Endothelial cell of umbilical vein (primary cell): ENCODE data around the gene IGFBP2. TPM values are rescaled to one million over a fixed set of nuclear protein-coding genes. Genes with fewer than 3 reads are reported as not detected.

Experiments used
- BruUV-seq: library from RNA; stranded (reverse); fragments of 400-500 nt; replicated peaks from 2 replicates; lab custom pipeline; 2021; lab: Mats Ljungman, UMichigan
- CTCF ChIA-PET: fragments of 300-600, 350-600 bp; sonication (Branson Sonifier 250); formaldehyde crosslinking; loops from one replicate; lab custom pipeline; 2021; ENCODE audit warnings: antibody characterized with exemption, inconsistent platforms; lab: Charles Lee
- POLR2A ChIA-PET: fragments of 300-600, 350-600 bp; sonication (Branson Sonifier 250); formaldehyde crosslinking; loops from one replicate; lab custom pipeline; 2021; ENCODE audit warnings: antibody characterized with exemption, inconsistent platforms; lab: Charles Lee
- DNase-seq: peaks from one replicate; pipeline ENCODE4 v3.0.0-alpha.2; 2011; ENCODE audit warnings: low read depth, low spot score
- FAIRE-seq: peaks from 2 replicates; lab custom pipeline; 2011; peaks lifted over from hg19 to GRCh38; lab: Jason Lieb, UNC
- H2AFZ ChIP-seq: 2 replicates; pipeline ENCODE4 v1.6.0; 2012; ENCODE audit warnings: low read depth, low read length, control low read depth, inconsistent platforms
- H3K27ac ChIP-seq: 2 replicates; pipeline ENCODE4 v1.5.1; 2011; ENCODE audit warnings: low read depth, mild to moderate bottlenecking, control low read depth, low read length, moderate library complexity; ENCODE audit not compliant: insufficient read depth
- H3K27me3 ChIP-seq, 2 experiments: 2 replicates each; pipeline versions ENCODE4 v1.6.0 to v1.6.1; 2011; ENCODE audit warnings: low read length in 2 of 2, mixed read lengths in 1 of 2; ENCODE audit not compliant: control insufficient read depth in 2 of 2, insufficient read depth in 2 of 2
- H3K36me3 ChIP-seq, 2 experiments: 2 replicates in 1 of 2; 3 replicates in 1 of 2; pipeline ENCODE4 v1.5.1; 2011; ENCODE audit warnings: low read length in 2 of 2, mild to moderate bottlenecking in 1 of 2, moderate library complexity in 1 of 2; ENCODE audit not compliant: control insufficient read depth in 2 of 2, insufficient read depth in 2 of 2; ENCODE audit errors: extremely low read depth in 1 of 2
- H3K4me1 ChIP-seq: 3 replicates; pipeline ENCODE4 v1.5.1; 2011; ENCODE audit warnings: mild to moderate bottlenecking, low read length; ENCODE audit not compliant: control insufficient read depth, insufficient read depth; ENCODE audit errors: extremely low read depth
- H3K4me2 ChIP-seq: 2 replicates; pipeline ENCODE4 v1.6.1; 2011; ENCODE audit warnings: low read length, control low read depth, mixed read lengths; ENCODE audit not compliant: insufficient read depth
- H3K4me3 ChIP-seq, 3 experiments: fragments of 200-600 bp in 1 of 3; sonication (generic), shearing (Covaris generic) in 1 of 3; replicated peaks in 1 of 3; 2 replicates each; pipeline ENCODE4 v1.5.1; 2011 to 2016; ENCODE audit warnings: control low read depth in 3 of 3, low read length in 3 of 3, mild to moderate bottlenecking in 2 of 3, inconsistent platforms in 1 of 3, low read depth in 1 of 3, moderate library complexity in 1 of 3; ENCODE audit not compliant: insufficient read depth in 1 of 3
- H3K79me2 ChIP-seq: 2 replicates; pipeline ENCODE4 v1.6.0; 2012; ENCODE audit warnings: low read length, inconsistent platforms; ENCODE audit not compliant: control insufficient read depth, insufficient read depth
- H3K9ac ChIP-seq: replicated peaks from 2 replicates; pipeline ENCODE3; 2011; ENCODE audit warnings: low read length, control low read depth; ENCODE audit not compliant: insufficient read depth; ENCODE audit errors: extremely low read depth
- H3K9me1 ChIP-seq: replicated peaks from 3 replicates; pipeline ENCODE4 v1.6.0; 2011; ENCODE audit warnings: mild to moderate bottlenecking, low read length; ENCODE audit not compliant: control insufficient read depth, insufficient read depth; ENCODE audit errors: extremely low read depth
- H3K9me3 ChIP-seq: replicated peaks from 2 replicates; pipeline ENCODE4 v1.5.1; 2012; ENCODE audit warnings: low read length, inconsistent platforms; ENCODE audit not compliant: control insufficient read depth, insufficient read depth
- H4K20me1 ChIP-seq: replicated peaks from 2 replicates; pipeline ENCODE3; 2011; ENCODE audit warnings: mild to moderate bottlenecking, low read length; ENCODE audit not compliant: control insufficient read depth, insufficient read depth; ENCODE audit errors: extremely low read depth
- CTCF ChIP-seq, 2 donors: IDR thresholded peaks; 1 replicate in 1 of 2; 2 replicates in 1 of 2; pipeline ENCODE4 v1.5.1; 2011; ENCODE audit warnings: low read length in 2 of 2, mild to moderate bottlenecking in 2 of 2, moderate library complexity in 2 of 2, control low read depth in 1 of 2, inconsistent platforms in 1 of 2, low read depth in 1 of 2; ENCODE audit not compliant: insufficient read depth in 1 of 2; ENCODE audit errors: extremely low read depth in 1 of 2
- EZH2 ChIP-seq: IDR thresholded peaks from 2 replicates; pipeline ENCODE4 v1.6.1; 2012; ENCODE audit warnings: borderline replicate concordance, low read depth, mild to moderate bottlenecking, moderate library complexity, low read length, inconsistent platforms; ENCODE audit not compliant: severe bottlenecking
- MYC ChIP-seq: IDR thresholded peaks from one replicate; pipeline ENCODE4 v1.6.1; 2011; ENCODE audit warnings: mild to moderate bottlenecking, low read depth, low read length
- POLR2A ChIP-seq: IDR thresholded peaks from 2 replicates; pipeline ENCODE4 v1.6.1; 2012; ENCODE audit warnings: low read depth, mild to moderate bottlenecking, control low read depth, low read length
- POLR2AphosphoS5 ChIP-seq: IDR thresholded peaks from 2 replicates; pipeline ENCODE4 v1.6.1; 2012; ENCODE audit warnings: low read depth, mild to moderate bottlenecking, control low read depth, low read length, moderate library complexity; ENCODE audit not compliant: insufficient read depth
- dilution Hi-C: fragments of 300-500 bp; cut with MboI; formaldehyde crosslinking; loops from one replicate; pipeline ENCODE4 v1.15.0; 2019; ENCODE audit warnings: low sequenced_read_pairs; ENCODE audit not compliant: extremely low pct_ligation_motif_present
- intact Hi-C: fragments of 100-400 bp; cut with micrococcal nuclease; formaldehyde crosslinking; loops from one replicate; pipeline ENCODE4 v1.10.0; 2022
- polyA plus RNA-seq, 4 experiments: library from polyadenylated mRNA; depleted of rRNA in 3 of 4; stranded (reverse) in 3 of 4; unstranded in 1 of 4; fragments of >200 nt; gene quantifications; 2 replicates each; pipeline versions ENCODE4 v1.2.1 to v1.2.3, GENCODE V29; 2011 to 2012; ENCODE audit warnings: missing spikeins in 1 of 4
- total RNA-seq: library from RNA; stranded (reverse); gene quantifications from 2 replicates; pipeline ENCODE4 v1.2.3, GENCODE V29; 2021

The IGFBP2 gene
- total and polyA plus RNA-seq, 2 donors (not counting 3 experiments of a cell fraction or from before 2014, with no cell fraction given) = 212 to 261 TPM

GRCh38 chr2:216596236-216596979 lies 36.8 kb upstream of the IGFBP2 start:
- Histone ChIP-seq H3K9me1 (no peaks in the 10 kb centered on the region), H3K4me2 (peak overlapping the region; percentile 31), H3K4me3 (no peak overlapping the region), H4K20me1 (no peaks in the 10 kb centered on the region), H3K27ac (no peak overlapping the region), H3K4me1 (peaks cover 10% of the 10 kb centered on the region), H3K27me3 (no peaks in the 10 kb centered on the region), H3K36me3 (no peaks in the 10 kb centered on the region), H3K79me2 (no peaks in the 10 kb centered on the region), H3K9me3 (no peaks in the 10 kb centered on the region), H3K9ac (no peak overlapping the region), H2AFZ (peak overlapping the region; percentile 4)
- TF ChIP-seq POLR2A (no peak), CTCF (IDR thresholded peaks at IDR 0.05; ENCODE audit: extremely low read depth in 1 of 2, insufficient read depth in 1 of 2, low read depth in 1 of 2, low read length in 2 of 2) (no peak), MYC (no peak), POLR2AphosphoS5 (no peak), EZH2 (no peak)
- dilution Hi-C loops = no loop called here
- intact Hi-C loops = loop anchor here (5.0 kb wide), 1 partner anchor 71 kb away; no protein-coding TSS in a partner anchor
- no TSS peak for BruUV-seq
- peak; percentile 78 for FAIRE-seq
- peak; percentile 54 for DNase-seq
- ChIA-PET CTCF (no interaction called here), POLR2A (no interaction called here)
